Measurements from ENCODE around the gene PRDM15.

DNA sequence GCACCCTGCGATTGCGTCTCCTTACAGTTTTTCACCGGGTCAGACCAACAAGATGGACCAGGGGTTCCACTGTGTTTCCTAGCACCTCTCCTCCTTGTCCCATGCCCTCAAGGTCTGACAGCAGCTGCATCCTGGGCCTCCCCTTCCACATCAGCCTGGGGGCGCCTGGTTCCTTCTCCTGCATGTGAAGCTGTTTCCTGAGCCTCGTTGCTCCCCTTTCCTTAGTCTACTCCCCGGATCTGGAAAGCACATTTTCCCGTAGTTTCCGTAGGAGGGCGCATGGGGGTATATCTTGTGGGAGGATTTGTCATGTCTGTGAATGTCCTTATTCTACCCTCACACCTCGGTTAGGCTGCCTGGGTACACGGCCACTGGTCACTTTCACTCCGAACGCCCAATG, 6.1 kb downstream of the PRDM15 start:
- TF ChIP-seq CEBPB (IDR thresholded peaks at IDR 0.05) (no peak), TEAD4 (IDR thresholded peaks at IDR 0.05) (no peak), NFIC (IDR thresholded peaks at IDR 0.05) (no peak), FOXM1 (IDR thresholded peaks at IDR 0.05; ENCODE audit: borderline replicate concordance, low read depth) (no peak), CREB1 (IDR thresholded peaks at IDR 0.05; ENCODE audit: low read depth) (no peak), TAF1 (IDR thresholded peaks at IDR 0.05; ENCODE audit: low read depth) (no peak), EP300 (IDR thresholded peaks at IDR 0.05; ENCODE audit: borderline replicate concordance) (no peak)
- TF ChIP-seq, protein P1, sequence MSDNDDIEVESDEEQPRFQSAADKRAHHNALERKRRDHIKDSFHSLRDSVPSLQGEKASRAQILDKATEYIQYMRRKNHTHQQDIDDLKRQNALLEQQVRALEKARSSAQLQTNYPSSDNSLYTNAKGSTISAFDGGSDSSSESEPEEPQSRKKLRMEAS (IDR thresholded peaks at IDR 0.05) = no peak
- TF ChIP-seq, protein P2, sequence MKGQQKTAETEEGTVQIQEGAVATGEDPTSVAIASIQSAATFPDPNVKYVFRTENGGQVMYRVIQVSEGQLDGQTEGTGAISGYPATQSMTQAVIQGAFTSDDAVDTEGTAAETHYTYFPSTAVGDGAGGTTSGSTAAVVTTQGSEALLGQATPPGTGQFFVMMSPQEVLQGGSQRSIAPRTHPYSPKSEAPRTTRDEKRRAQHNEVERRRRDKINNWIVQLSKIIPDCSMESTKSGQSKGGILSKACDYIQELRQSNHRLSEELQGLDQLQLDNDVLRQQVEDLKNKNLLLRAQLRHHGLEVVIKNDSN (IDR thresholded peaks at IDR 0.05) = no peak

Measured in Ishikawa (cell line).